ENCODE measurements around the gene RRM2. TPM values are rescaled to one million over a fixed set of nuclear protein-coding genes. Genes with fewer than 3 reads are reported as not detected.

RRM2 gene
- total RNA-seq, 2 experiments from 2014 or later = 414 to 424 TPM

- Mint-ChIP-seq H3K9me3 (no peaks in the 10 kb centered on the region), H3K36me3 (peaks cover 10% of the 10 kb centered on the region)
Measured at GRCh38 chr2:10165861-10166675, 43.5 kb downstream of the RRM2 start.

DNA sequence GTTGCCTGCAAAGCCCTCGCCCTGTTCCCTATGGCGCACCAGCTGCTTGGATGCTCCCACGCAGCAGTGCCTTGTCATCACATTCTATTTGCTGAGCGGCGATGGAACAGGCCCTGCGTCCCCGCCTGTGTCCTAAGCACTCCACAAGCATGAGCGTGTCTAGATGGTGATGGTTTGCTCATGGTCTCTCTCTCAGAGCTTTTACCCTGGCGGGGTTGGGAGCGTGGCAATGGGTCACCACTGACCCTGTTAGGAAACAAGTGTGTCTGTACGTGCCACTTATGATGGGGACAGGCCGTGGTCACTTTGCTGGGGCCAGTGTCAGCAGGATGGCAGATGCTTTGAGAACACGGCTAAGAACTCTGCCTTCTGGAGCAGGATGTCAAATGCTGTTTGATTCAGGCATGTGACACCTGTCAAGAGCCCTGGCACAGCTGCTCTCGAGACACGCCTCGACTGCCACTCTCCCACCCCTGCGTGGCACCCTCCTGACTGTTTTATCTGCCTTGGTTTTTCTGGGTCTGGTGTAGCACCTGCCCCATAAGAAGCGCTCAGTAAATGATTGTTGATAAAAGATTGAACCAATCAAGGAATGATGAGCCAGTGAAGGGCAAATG lies 44.2 kb downstream of the RRM2 start:
- no peak overlapping the region for H3K4me3 Mint-ChIP-seq
- H3K4me1 Mint-ChIP-seq = no peaks in the 10 kb centered on the region
- peaks cover 10% of the 10 kb centered on the region for H3K36me3 Mint-ChIP-seq
- no peaks in the 10 kb centered on the region for H3K27me3 Mint-ChIP-seq
- DNase-seq = no peak
- H3K9me3 Mint-ChIP-seq = no peaks in the 10 kb centered on the region
- no peak overlapping the region for H3K27ac Mint-ChIP-seq

More at GRCh38 chr2:10165861-10166675, 43.5 kb downstream of the RRM2 start:
- H3K27me3 Mint-ChIP-seq = no peaks in the 10 kb centered on the region
- H3K4me3 Mint-ChIP-seq = no peak overlapping the region
- DNase-seq = no peak
- H3K27ac Mint-ChIP-seq = no peak overlapping the region
- no peaks in the 10 kb centered on the region for H3K4me1 Mint-ChIP-seq

DNA sequence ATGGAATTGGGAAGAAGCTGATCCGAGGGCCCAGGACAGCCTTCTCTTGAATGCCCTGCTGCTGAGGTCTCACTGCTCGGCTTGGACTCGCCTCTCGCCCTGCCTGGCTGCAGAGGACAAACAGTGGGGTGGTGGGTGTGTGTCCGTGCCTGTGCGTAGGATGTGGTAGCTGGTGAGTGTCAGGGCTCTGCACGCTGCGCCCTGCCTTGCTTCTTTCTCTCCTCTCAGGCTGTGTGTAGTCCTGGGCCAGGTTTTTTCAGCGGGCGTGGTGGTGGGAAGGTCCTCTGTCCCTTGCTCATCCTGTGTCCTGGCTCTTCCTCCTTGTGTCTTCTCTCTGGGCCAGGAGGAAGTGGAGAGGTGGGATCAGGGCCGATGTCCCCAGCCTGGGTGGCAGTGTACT lies 44.8 kb downstream of the RRM2 start:
- Mint-ChIP-seq H3K36me3 (peaks cover 10% of the 10 kb centered on the region), H3K4me3 (no peak overlapping the region), H3K9me3 (no peaks in the 10 kb centered on the region), H3K27ac (no peak overlapping the region), H3K4me1 (no peaks in the 10 kb centered on the region), H3K27me3 (no peaks in the 10 kb centered on the region)
- DNase-seq = no peak

DNA sequence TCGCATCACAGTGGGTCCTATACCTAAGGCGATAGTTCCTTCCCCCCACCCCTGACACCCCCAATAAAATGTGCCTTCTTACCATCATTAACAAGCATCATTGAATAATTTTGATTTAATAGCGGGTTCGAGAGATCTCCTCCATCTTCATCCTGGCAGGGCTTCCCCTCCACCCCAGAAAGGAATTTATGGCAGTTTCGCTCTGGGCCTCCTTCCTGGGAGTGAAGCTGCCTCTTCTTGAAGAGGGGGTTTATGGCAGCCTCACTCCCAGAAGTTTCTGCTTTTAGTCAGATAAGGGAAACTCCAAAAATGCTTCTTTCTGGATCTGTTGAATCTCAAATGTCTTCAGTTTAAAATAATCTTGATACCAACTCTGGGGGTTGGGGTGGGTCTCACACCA lies 45.7 kb downstream of the RRM2 start:
- Mint-ChIP-seq H3K4me3 (no peak overlapping the region), H3K27me3 (no peaks in the 10 kb centered on the region)

DNA sequence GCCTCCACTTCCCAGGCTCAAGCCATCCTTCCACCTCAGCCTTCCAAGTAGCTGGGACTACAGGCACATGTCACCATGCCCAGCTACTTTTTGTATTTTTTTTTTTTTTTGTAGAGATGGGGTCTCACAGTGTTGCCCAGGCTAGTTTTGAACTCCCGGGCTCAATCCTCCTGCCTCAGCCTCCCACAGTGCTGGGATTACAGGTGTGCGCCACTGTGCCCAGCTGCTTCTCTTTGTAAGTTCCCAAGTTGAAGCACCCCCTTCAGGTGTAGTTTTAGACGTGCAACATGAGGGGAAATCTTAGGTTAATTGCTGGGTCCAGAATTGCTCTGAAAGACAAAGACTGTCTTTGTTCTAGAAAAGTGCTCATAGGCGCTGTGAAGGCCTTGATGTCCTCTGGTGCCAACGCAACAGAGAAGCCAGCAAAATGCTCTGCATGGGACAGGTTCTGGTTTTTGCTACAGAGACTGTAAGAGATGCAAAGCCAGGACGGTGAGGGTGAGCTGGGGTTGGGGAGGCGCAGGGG lies 46.6 kb downstream of the RRM2 start:
- Mint-ChIP-seq H3K4me1 (no peaks in the 10 kb centered on the region), H3K9me3 (no peaks in the 10 kb centered on the region), H3K27me3 (no peaks in the 10 kb centered on the region), H3K36me3 (peaks cover 10% of the 10 kb centered on the region), H3K27ac (no peak overlapping the region), H3K4me3 (no peak overlapping the region)
- DNase-seq = no peak

More for the DNA sequence above, 45.7 kb downstream of the RRM2 start:
- DNase-seq = no peak
- no peaks in the 10 kb centered on the region for H3K4me1 Mint-ChIP-seq
- H3K36me3 Mint-ChIP-seq = peaks cover 10% of the 10 kb centered on the region
- no peaks in the 10 kb centered on the region for H3K9me3 Mint-ChIP-seq
- H3K27ac Mint-ChIP-seq = no peak overlapping the region

- Mint-ChIP-seq H3K27ac (no peak overlapping the region), H3K27me3 (no peaks in the 10 kb centered on the region), H3K9me3 (no peaks in the 10 kb centered on the region), H3K4me1 (no peaks in the 10 kb centered on the region), H3K36me3 (peaks cover 10% of the 10 kb centered on the region), H3K4me3 (no peak overlapping the region)
- no peak for DNase-seq
Measured at GRCh38 chr2:10169581-10169980, 47.0 kb downstream of the RRM2 start.

GRCh38 chr2:10170256-10170655 lies 47.7 kb downstream of the RRM2 start:
- no peak overlapping the region for H3K4me3 Mint-ChIP-seq
- DNase-seq = no peak
- no peaks in the 10 kb centered on the region for H3K27me3 Mint-ChIP-seq
- no peak overlapping the region for H3K27ac Mint-ChIP-seq
- H3K4me1 Mint-ChIP-seq = no peaks in the 10 kb centered on the region
- no peaks in the 10 kb centered on the region for H3K9me3 Mint-ChIP-seq
- peaks cover 5% of the 10 kb centered on the region for H3K36me3 Mint-ChIP-seq

DNA sequence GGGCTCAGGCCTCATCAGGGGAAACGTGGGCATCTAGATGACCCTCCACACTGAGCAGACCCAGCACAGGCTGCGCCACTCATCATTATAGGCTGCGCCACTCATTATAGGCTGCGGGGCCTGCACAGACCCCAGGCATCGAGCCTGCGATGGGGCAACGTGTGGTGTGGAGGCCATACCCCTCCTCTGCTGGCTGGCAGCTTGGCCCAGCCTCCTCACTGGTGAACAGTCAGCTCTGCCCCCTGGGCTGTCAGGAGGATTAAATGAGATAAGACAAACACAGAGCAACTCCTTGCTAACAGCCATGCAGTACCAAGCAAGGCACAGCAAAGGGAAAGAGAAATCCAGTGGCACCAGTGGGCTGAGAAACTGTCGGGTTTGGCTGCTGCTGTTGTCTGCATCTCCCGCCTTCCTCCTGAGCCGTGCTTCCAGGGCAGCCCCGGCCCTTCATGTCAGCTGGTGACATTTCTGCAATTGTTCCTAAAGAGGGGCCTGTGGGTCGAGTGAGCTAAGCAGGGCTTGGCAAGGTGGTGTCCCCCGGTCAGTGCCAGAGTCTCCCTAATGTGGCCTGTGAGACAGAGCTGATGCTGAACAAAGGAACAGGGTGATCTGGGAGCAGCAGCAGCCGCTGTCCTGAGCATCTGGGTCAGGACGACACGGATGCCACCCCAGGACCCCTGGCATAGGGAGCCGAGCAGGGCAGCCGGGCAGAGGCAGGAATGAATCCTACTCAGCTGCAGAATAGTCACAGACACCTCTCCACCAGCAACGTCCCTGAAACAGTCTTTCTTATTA lies 48.7 kb downstream of the RRM2 start:
- H3K36me3 Mint-ChIP-seq = peaks cover 4% of the 10 kb centered on the region
- H3K27me3 Mint-ChIP-seq = no peaks in the 10 kb centered on the region
- no peaks in the 10 kb centered on the region for H3K9me3 Mint-ChIP-seq
- no peak overlapping the region for H3K4me3 Mint-ChIP-seq
- H3K27ac Mint-ChIP-seq = no peak overlapping the region
- no peaks in the 10 kb centered on the region for H3K4me1 Mint-ChIP-seq
- DNase-seq = no peak

DNA sequence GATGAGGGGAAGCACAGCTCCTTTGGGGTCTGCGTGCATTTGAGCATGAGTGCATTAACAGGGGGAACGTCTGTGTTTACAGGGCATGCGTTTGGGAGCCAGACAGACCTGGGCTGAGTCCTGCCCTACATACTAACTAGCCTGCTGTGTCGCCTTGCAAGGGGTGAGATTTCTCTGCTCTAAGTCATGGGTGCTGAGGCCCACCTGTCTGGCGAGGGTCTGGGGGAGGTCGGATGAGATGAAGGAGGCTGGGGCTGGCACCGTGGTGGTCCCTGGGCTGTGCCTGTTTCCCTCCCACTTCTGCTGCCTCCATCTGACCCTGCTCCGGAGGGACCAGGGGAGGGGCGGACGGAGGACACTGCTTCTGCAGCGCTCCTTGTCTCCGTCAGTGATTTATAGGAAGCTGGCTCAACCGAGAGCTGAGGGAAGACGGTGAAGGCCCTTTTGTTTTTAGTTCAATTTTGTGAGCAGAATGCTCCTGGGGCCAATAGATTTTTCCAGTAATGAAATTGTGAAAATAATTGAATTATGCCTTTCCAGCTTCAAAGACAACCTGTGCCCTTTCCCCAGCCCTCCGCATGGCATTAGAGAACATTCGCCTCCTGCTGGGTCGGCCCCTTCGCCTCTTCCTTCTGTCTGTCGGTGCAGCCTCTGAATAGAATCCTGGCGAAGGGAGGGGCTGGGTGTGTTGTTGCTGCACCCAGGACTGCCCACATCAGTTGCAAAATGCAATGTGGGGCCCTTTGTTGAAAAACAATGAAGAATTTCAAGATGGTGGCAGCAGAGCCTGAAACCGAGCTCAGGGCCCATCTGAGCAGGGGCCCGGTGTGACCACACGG lies 49.7 kb downstream of the RRM2 start:
- peaks cover 3% of the 10 kb centered on the region for H3K36me3 Mint-ChIP-seq
- H3K9me3 Mint-ChIP-seq = no peaks in the 10 kb centered on the region
- H3K4me1 Mint-ChIP-seq = no peaks in the 10 kb centered on the region
- no peak overlapping the region for H3K27ac Mint-ChIP-seq
- H3K4me3 Mint-ChIP-seq = no peak overlapping the region
- DNase-seq = no peak
- H3K27me3 Mint-ChIP-seq = no peaks in the 10 kb centered on the region

DNA sequence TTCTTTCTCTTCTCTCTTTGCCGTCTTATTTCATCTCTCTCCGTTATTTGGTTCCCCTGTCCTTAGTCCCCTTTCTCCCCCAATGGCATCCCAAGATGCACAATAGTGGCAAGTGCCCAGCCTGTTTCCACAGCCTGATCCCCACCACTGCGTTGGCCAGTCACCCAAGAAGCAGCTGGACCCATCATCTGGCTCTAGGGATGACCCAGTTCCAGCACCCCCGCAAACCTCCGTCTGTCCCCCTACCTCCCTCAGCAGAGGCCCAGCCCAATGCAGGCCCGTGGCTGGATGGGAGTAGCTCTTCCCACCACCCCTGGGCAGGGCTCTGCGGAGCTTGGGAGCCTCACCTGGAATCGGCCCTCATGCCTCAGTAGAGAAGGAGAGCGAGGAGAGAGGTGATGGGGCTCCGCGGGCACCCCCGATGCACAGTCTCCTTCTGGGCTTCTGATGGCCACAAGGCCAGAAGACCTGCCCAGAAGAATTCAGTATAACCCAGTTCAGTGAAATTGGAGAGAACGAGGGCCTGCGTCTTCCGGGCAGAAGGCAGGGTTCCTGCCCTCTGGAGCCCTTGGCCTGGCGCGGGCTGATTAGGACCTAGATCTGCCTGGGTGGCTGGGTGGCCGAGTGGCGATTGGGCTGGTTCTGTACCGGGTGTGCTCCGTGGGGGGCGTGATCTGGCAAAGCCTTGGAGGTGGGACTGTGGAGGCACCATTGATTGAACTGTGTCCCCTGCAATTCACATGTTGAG lies 50.9 kb downstream of the RRM2 start:
- H3K36me3 Mint-ChIP-seq = peaks cover 3% of the 10 kb centered on the region
- H3K4me3 Mint-ChIP-seq = no peak overlapping the region
- H3K4me1 Mint-ChIP-seq = no peaks in the 10 kb centered on the region
- no peak overlapping the region for H3K27ac Mint-ChIP-seq
- no peaks in the 10 kb centered on the region for H3K27me3 Mint-ChIP-seq
- H3K9me3 Mint-ChIP-seq = no peaks in the 10 kb centered on the region
- no peak for DNase-seq

GRCh38 chr2:10174173-10174572 lies 51.6 kb downstream of the RRM2 start:
- Mint-ChIP-seq H3K27ac (no peak overlapping the region), H3K36me3 (no peaks in the 10 kb centered on the region), H3K4me1 (no peaks in the 10 kb centered on the region), H3K9me3 (no peaks in the 10 kb centered on the region), H3K4me3 (no peak overlapping the region), H3K27me3 (no peaks in the 10 kb centered on the region)
- DNase-seq = no peak

DNA sequence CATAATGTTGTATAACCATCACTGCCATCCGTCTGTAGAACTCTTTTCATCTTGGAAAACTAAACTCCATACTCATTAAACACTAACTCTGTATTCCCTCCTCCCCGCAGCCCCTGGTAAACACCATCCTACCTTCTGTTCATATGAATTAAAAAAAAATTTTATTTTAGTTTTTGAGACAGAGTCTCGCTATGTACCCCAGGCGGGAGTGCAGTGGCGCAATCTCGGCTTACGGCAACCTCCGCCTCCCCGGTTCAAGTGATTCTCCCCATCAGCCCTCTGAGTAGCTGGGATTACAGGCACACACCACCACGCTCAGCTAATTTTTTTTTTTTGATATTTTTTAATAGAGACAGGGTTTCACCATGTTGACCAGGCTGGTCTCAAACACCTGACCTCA lies 52.9 kb downstream of the RRM2 start:
- no peaks in the 10 kb centered on the region for H3K36me3 Mint-ChIP-seq
- H3K27ac Mint-ChIP-seq = no peak overlapping the region
- H3K4me1 Mint-ChIP-seq = no peaks in the 10 kb centered on the region
- H3K27me3 Mint-ChIP-seq = no peaks in the 10 kb centered on the region
- H3K4me3 Mint-ChIP-seq = no peak overlapping the region
- H3K9me3 Mint-ChIP-seq = no peaks in the 10 kb centered on the region
- no peak for DNase-seq

DNA sequence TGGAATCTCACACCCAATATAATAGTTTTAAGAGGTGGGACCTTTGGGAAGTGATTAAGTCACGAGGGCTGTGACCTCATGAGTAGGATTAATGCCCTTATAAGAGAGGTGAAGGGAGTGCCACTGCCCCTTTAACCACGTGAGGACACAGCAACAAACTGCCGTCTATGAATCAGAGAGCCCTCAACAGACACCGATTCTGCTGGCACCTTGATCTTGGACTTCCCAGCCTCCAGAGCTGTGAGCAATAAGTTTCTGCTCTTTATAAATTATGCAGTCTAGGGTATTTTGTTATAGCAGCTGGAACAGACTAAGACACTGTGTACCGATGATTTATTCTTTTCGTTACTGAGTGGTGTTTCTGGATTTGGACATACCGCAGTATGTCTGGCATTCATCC lies 56.2 kb downstream of the RRM2 start:
- peaks cover 3% of the 10 kb centered on the region for H3K36me3 Mint-ChIP-seq
- no peak for DNase-seq
- H3K4me3 Mint-ChIP-seq = no peak overlapping the region
- H3K27me3 Mint-ChIP-seq = no peaks in the 10 kb centered on the region
- peaks cover 7% of the 10 kb centered on the region for H3K9me3 Mint-ChIP-seq
- H3K4me1 Mint-ChIP-seq = no peaks in the 10 kb centered on the region
- no peak overlapping the region for H3K27ac Mint-ChIP-seq

DNA sequence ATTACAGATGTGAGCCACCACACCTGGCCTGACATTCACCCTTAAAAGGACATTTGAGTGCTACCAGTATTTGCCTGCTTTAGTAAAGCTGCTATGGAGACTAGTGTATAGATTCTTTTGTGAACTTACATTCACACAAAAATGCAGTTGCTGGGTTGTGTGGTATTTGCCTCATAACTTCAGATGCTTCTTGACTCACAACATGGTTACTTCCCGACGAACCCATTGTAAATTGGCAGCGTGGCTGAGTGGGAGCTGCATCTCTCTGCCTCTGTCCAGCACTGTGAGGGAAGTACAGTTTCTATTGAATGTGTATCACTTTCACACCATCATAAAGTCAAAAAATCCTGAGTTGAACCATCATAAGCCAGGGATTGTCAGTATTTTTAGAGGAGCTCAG lies 56.9 kb downstream of the RRM2 start:
- Mint-ChIP-seq H3K9me3 (peaks cover 7% of the 10 kb centered on the region), H3K27ac (no peak overlapping the region), H3K27me3 (no peaks in the 10 kb centered on the region), H3K4me3 (no peak overlapping the region), H3K36me3 (peaks cover 3% of the 10 kb centered on the region), H3K4me1 (no peaks in the 10 kb centered on the region)
- no peak for DNase-seq

Data from activated naive CD8-positive, alpha-beta T cell treated with anti-CD3 and anti-CD28 coated beads for 36 hours (primary cell).